A549 (cell line): Measurements from ENCODE around the gene FAM131C. TPM values are rescaled to one million over a fixed set of nuclear protein-coding genes. Genes with fewer than 3 reads are reported as not detected.
"Not testable (repeated sequence)": the region's sequence is repeated elsewhere in the genome, so short reads cannot be mapped to it uniquely, and the experiment has no call there.

Experiments used
- ATAC-seq, 2 experiments: fragments of 200-7000 bp in 1 of 2; fragments of >200 bp in 1 of 2; cut with Nextera tagmentation in 1 of 2; cut with Tn5 transposase in 1 of 2; 3 replicates each; pipeline versions ENCODE4 v1.8.0 to v1.9.1; 2018 to 2020; ENCODE audit warnings: mild to moderate bottlenecking in 1 of 2, moderate library complexity in 1 of 2
- CTCF ChIA-PET: fragments of 300-600 bp; sonication (Branson Sonifier 250); formaldehyde crosslinking; extraction: SDS; loops from one replicate; lab custom pipeline; 2021; ENCODE audit warnings: antibody characterized with exemption, inconsistent platforms; lab: Yijun Ruan, JAX
- POLR2A ChIA-PET: fragments of 350-600 bp; formaldehyde crosslinking; extraction: SDS; loops from one replicate; lab custom pipeline; 2021; ENCODE audit warnings: antibody characterized with exemption, inconsistent platforms; lab: Yijun Ruan, JAX
- DNase-seq, 2 experiments: peaks; one replicate each; pipeline versions ENCODE4 v3.0.0 to v3.0.0-alpha.2; 2011 to 2016; ENCODE audit warnings: low read depth in 1 of 2, low spot score in 1 of 2
- FAIRE-seq: peaks from 2 replicates; lab custom pipeline; 2011; peaks lifted over from hg19 to GRCh38; lab: Jason Lieb, UNC
- H3K27ac ChIP-seq, 2 experiments: fragments of >200 bp; sonication (Bioruptor Twin); formaldehyde crosslinking; 3 replicates each; pipeline ENCODE4 v1.5.1; 2016 to 2017
- H3K4me1 ChIP-seq: fragments of >200 bp; sonication (Bioruptor Twin); formaldehyde crosslinking; 3 replicates; pipeline ENCODE4 v1.6.1; 2016
- H3K4me2 ChIP-seq: fragments of >200 bp; sonication (Bioruptor Twin); formaldehyde crosslinking; 3 replicates; pipeline ENCODE4 v1.6.1; 2016
- H3K4me3 ChIP-seq: fragments of >200 bp; sonication (Bioruptor Twin); formaldehyde crosslinking; 3 replicates; pipeline ENCODE4 v1.5.1; 2016
- H3K9me3 ChIP-seq: fragments of >200 bp; sonication (Bioruptor Twin); formaldehyde crosslinking; 3 replicates; pipeline ENCODE4 v1.6.1; 2016
- BHLHE40 ChIP-seq: IDR thresholded peaks from 2 replicates; pipeline ENCODE4 v1.6.1; 2012; ENCODE audit warnings: low read depth, low read length, inconsistent platforms
- CEBPB ChIP-seq, 2 experiments: fragments of >200 bp in 1 of 2; sonication (Bioruptor Twin) in 1 of 2; formaldehyde crosslinking in 1 of 2; IDR thresholded peaks; 2 replicates each; pipeline ENCODE4 v1.6.1; 2012 to 2016
- CHD2 ChIP-seq: fragments of 150-350 bp; IDR thresholded peaks from 2 replicates; pipeline ENCODE4 v1.6.1; 2014; ENCODE audit warnings: low read length; ENCODE audit not compliant: partially characterized antibody
- CHD4 ChIP-seq: fragments of 200-600 bp; sonication (generic); IDR thresholded peaks from 2 replicates; pipeline ENCODE4 v1.6.1; 2016; ENCODE audit warnings: antibody characterized with exemption, mild to moderate bottlenecking, borderline replicate concordance
- EHF ChIP-seq: fragments of 250-450 bp; sonication (Bioruptor Pico); IDR thresholded peaks from 2 replicates; pipeline ENCODE4 v1.5.0; 2020; ENCODE audit warnings: mild to moderate bottlenecking
- EP300 ChIP-seq, 2 experiments: fragments of >200 bp; sonication (Bioruptor Twin); formaldehyde crosslinking; IDR thresholded peaks; 2 replicates in 1 of 2; 3 replicates in 1 of 2; pipeline ENCODE4 v1.6.1; 2016 to 2017
- ESRRA ChIP-seq: fragments of 150-350 bp; IDR thresholded peaks from 2 replicates; pipeline ENCODE4 v1.6.1; 2014; ENCODE audit warnings: mild to moderate bottlenecking, low read length, borderline replicate concordance
- FOSB ChIP-seq: fragments of 250-450 bp; sonication (Bioruptor Pico); IDR thresholded peaks from 2 replicates; pipeline ENCODE4 v1.5.0; 2020; ENCODE audit warnings: mild to moderate bottlenecking, moderate library complexity
- FOXS1 ChIP-seq: fragments of 250-450 bp; sonication (Bioruptor Pico); IDR thresholded peaks from 2 replicates; pipeline ENCODE4 v1.5.0; 2020; ENCODE audit warnings: mild to moderate bottlenecking, moderate library complexity
- HOXA7 ChIP-seq: fragments of 250-450 bp; sonication (Bioruptor Pico); IDR thresholded peaks from 2 replicates; pipeline ENCODE4 v1.5.0; 2020; ENCODE audit warnings: mild to moderate bottlenecking, moderate library complexity
- HOXB13 ChIP-seq: fragments of 250-450 bp; sonication (Bioruptor Pico); IDR thresholded peaks from 2 replicates; pipeline ENCODE4 v1.5.0; 2020; ENCODE audit warnings: low read depth, mild to moderate bottlenecking, moderate library complexity
- JUNB ChIP-seq: fragments of >200 bp; sonication (Bioruptor Twin); formaldehyde crosslinking; IDR thresholded peaks from 2 replicates; pipeline ENCODE4 v1.6.1; 2016
- MAFK ChIP-seq: fragments of 450-650 bp; IDR thresholded peaks from 2 replicates; pipeline ENCODE4 v1.6.1; 2014; ENCODE audit not compliant: partially characterized antibody
- MYC ChIP-seq: IDR thresholded peaks from 2 replicates; pipeline ENCODE4 v1.6.1; 2012; ENCODE audit warnings: mild to moderate bottlenecking, inconsistent platforms, low read length, improper control_type of control experiment, borderline replicate concordance
- NPAS2 ChIP-seq: fragments of 250-450 bp; sonication (Bioruptor Pico); IDR thresholded peaks from 2 replicates; pipeline ENCODE4 v1.8.0; 2022; ENCODE audit warnings: mild to moderate bottlenecking, moderate library complexity, borderline replicate concordance
- POLR2AphosphoS2 ChIP-seq: conservative IDR thresholded peaks from 2 replicates; pipeline ENCODE4 v1.6.1; 2012; ENCODE audit warnings: low read length, improper control_type of control experiment, inconsistent platforms
- RAD21 ChIP-seq, 2 experiments: fragments of >200 bp in 1 of 2; sonication (Bioruptor Twin) in 1 of 2; formaldehyde crosslinking in 1 of 2; IDR thresholded peaks in 1 of 2; conservative IDR thresholded peaks in 1 of 2; 2 replicates in 1 of 2; 3 replicates in 1 of 2; pipeline ENCODE4 v1.6.1; 2012 to 2018; ENCODE audit warnings: inconsistent platforms in 1 of 2
- RARB ChIP-seq: fragments of 250-450 bp; sonication (Bioruptor Pico); IDR thresholded peaks from 2 replicates; pipeline ENCODE4 v1.8.0; 2021; ENCODE audit warnings: mild to moderate bottlenecking, moderate library complexity
- RNF2 ChIP-seq: fragments of 200-600 bp; sonication (generic); IDR thresholded peaks from 2 replicates; pipeline ENCODE4 v1.6.1; 2016; ENCODE audit warnings: low read depth, mild to moderate bottlenecking, antibody characterized with exemption, moderate library complexity, borderline replicate concordance
- SMC3 ChIP-seq: fragments of >200 bp; sonication (Bioruptor Twin); formaldehyde crosslinking; IDR thresholded peaks from 3 replicates; pipeline ENCODE4 v1.6.1; 2018; ENCODE audit warnings: inconsistent platforms
- TP53 ChIP-seq: fragments of 250-450 bp; sonication (Bioruptor Pico); IDR thresholded peaks from 2 replicates; pipeline ENCODE4 v1.5.0; 2021; ENCODE audit warnings: mild to moderate bottlenecking, moderate library complexity
- WGBS: methylation state at CpG from one replicate; pipeline ENCODE4 v1.1.6; 2017; ENCODE audit errors: missing lambda C conversion rate; 5-methylcytosine and 5-hydroxymethylcytosine counted together
- polyA plus RNA-seq, 4 experiments: library from polyadenylated mRNA; depleted of rRNA in 3 of 4; stranded (reverse); fragments of >200 nt; fragmentation: RNase III in 1 of 4; extraction: RNeasy Plus Mini Kit Qiagen cat#74134 plus additional on column Dnase treatment in 1 of 4; gene quantifications; 2 replicates in 3 of 4; 3 replicates in 1 of 4; pipeline ENCODE4 v1.2.3, GENCODE V29; 2011 to 2017
- TF ChIP-seq, protein P1 (sequence below): fragments of 150-350 bp; IDR thresholded peaks from 2 replicates; pipeline ENCODE4 v1.6.1; 2014; ENCODE audit warnings: low read depth, mild to moderate bottlenecking, low read length
- TF ChIP-seq, protein P2 (sequence below): fragments of >200 bp; sonication (Bioruptor Twin); formaldehyde crosslinking; IDR thresholded peaks from 3 replicates; pipeline ENCODE4 v1.5.1; 2016
- TF ChIP-seq, protein P3 (sequence below): fragments of 250-450 bp; sonication (Bioruptor Pico); IDR thresholded peaks from 2 replicates; pipeline ENCODE4 v1.5.0; 2021; ENCODE audit warnings: mild to moderate bottlenecking, moderate library complexity, borderline replicate concordance
- TF ChIP-seq, protein P4 (sequence below): fragments of >200 bp; sonication (Bioruptor Twin); formaldehyde crosslinking; IDR thresholded peaks from 3 replicates; pipeline ENCODE4 v1.6.1; 2016
- TF ChIP-seq, protein P5 (sequence below): IDR thresholded peaks from 2 replicates; pipeline ENCODE4 v1.6.1; 2012

Gene FAM131C
- polyA plus RNA-seq, 2 of the 4 experiments (the other 2 are of a cell fraction), result 2.3 to 6.7 TPM

DNA sequence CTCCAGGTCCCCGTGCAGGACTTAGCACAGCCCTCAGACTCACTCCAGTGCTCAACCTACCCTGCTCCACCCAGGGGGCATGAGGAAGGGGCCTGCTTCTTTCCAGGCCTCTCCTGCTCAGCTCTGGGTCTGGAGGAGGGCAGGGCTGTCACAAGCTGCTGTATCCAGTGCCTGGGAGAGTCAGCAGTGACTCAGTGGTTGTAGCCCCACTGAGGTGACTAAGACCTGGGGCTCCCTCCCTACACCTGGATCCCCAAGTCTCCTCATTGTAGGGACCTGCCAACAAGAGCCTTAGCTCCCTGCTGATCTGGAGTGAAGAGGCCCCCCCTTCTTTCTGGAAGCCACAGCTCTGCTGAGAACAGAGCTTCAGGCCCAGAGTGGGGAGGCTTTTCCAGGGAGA, 36.1 kb upstream of the FAM131C start:
- POLR2A ChIA-PET, result no interaction called here
- no peak overlapping the region for H3K27ac ChIP-seq
- TF ChIP-seq HOXB13, result no peak
- TF ChIP-seq, protein P1, sequence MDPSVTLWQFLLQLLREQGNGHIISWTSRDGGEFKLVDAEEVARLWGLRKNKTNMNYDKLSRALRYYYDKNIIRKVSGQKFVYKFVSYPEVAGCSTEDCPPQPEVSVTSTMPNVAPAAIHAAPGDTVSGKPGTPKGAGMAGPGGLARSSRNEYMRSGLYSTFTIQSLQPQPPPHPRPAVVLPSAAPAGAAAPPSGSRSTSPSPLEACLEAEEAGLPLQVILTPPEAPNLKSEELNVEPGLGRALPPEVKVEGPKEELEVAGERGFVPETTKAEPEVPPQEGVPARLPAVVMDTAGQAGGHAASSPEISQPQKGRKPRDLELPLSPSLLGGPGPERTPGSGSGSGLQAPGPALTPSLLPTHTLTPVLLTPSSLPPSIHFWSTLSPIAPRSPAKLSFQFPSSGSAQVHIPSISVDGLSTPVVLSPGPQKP, result no peak
- TF ChIP-seq FOSB (CRISPR knock-in tag), result no peak
- no peak for TF ChIP-seq SMC3
- TF ChIP-seq BHLHE40, result no peak
- no peak for TF ChIP-seq JUNB
- TF ChIP-seq, protein P2, sequence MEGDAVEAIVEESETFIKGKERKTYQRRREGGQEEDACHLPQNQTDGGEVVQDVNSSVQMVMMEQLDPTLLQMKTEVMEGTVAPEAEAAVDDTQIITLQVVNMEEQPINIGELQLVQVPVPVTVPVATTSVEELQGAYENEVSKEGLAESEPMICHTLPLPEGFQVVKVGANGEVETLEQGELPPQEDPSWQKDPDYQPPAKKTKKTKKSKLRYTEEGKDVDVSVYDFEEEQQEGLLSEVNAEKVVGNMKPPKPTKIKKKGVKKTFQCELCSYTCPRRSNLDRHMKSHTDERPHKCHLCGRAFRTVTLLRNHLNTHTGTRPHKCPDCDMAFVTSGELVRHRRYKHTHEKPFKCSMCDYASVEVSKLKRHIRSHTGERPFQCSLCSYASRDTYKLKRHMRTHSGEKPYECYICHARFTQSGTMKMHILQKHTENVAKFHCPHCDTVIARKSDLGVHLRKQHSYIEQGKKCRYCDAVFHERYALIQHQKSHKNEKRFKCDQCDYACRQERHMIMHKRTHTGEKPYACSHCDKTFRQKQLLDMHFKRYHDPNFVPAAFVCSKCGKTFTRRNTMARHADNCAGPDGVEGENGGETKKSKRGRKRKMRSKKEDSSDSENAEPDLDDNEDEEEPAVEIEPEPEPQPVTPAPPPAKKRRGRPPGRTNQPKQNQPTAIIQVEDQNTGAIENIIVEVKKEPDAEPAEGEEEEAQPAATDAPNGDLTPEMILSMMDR, result no peak
- TF ChIP-seq, protein P3, sequence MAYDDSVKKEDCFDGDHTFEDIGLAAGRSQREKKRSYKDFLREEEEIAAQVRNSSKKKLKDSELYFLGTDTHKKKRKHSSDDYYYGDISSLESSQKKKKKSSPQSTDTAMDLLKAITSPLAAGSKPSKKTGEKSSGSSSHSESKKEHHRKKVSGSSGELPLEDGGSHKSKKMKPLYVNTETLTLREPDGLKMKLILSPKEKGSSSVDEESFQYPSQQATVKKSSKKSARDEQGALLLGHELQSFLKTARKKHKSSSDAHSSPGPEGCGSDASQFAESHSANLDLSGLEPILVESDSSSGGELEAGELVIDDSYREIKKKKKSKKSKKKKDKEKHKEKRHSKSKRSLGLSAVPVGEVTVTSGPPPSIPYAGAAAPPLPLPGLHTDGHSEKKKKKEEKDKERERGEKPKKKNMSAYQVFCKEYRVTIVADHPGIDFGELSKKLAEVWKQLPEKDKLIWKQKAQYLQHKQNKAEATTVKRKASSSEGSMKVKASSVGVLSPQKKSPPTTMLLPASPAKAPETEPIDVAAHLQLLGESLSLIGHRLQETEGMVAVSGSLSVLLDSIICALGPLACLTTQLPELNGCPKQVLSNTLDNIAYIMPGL (CRISPR knock-in tag), result no peak
- TF ChIP-seq NPAS2 (CRISPR knock-in tag), result no peak
- TF ChIP-seq, protein P4, sequence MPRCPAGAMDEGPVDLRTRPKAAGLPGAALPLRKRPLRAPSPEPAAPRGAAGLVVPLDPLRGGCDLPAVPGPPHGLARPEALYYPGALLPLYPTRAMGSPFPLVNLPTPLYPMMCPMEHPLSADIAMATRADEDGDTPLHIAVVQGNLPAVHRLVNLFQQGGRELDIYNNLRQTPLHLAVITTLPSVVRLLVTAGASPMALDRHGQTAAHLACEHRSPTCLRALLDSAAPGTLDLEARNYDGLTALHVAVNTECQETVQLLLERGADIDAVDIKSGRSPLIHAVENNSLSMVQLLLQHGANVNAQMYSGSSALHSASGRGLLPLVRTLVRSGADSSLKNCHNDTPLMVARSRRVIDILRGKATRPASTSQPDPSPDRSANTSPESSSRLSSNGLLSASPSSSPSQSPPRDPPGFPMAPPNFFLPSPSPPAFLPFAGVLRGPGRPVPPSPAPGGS, result no peak
- TF ChIP-seq, protein P5, sequence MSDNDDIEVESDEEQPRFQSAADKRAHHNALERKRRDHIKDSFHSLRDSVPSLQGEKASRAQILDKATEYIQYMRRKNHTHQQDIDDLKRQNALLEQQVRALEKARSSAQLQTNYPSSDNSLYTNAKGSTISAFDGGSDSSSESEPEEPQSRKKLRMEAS, result no peak
- no peak for TF ChIP-seq HOXA7
- no peak for TF ChIP-seq EHF (CRISPR knock-in tag)
- no peak for ATAC-seq
- H3K4me2 ChIP-seq, result no peak overlapping the region
- CTCF ChIA-PET, result interaction anchor here (0.9 to 4.5 kb wide), 3 partner anchors 27 to 36 kb away, joined by 3 to 37 read pairs (median 15); no protein-coding TSS in a partner anchor
- peaks cover 20% of the 10 kb centered on the region for H3K4me1 ChIP-seq
- no peak for DNase-seq
- no peak for FAIRE-seq
- 0% methylated on average over 1 of the region's 1 CpG for WGBS
- H3K4me3 ChIP-seq, result no peak overlapping the region
- H3K9me3 ChIP-seq, result peaks cover 7% of the 10 kb centered on the region; the same call in 2 of the 3 replicates

DNA sequence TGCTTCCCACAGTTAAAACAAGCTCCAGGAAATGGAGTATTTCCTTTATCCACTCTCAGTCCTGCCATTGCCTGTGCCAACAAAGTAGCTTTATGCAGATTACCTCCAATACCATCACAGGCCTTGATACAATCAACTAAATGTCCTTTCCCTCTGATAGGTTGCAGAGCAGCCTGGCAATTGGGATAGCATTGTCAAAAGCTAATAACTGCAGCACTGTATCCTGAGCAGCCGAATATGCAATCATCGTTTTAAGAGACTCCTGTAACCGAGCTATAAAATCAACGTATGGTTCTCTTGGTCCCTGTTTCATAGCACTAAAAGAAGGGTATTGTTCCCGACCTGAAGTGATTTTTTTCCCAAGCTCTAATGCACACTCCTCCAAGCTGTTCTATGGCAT, 33.6 kb upstream of the FAM131C start:
- ATAC-seq, H3K4me2 ChIP-seq, H3K27ac ChIP-seq, DNase-seq, H3K4me1 ChIP-seq, H3K4me3 ChIP-seq, H3K9me3 ChIP-seq, POLR2A ChIA-PET, FAIRE-seq: not testable (repeated sequence)
- CTCF ChIA-PET, result interaction anchor here (0.5 to 3.5 kb wide), 4 partner anchors 10 to 29 kb away, joined by 3 to 15 read pairs (median 7); no protein-coding TSS in a partner anchor
- WGBS, result 65% methylated on average over 5 of the region's 5 CpGs

DNA sequence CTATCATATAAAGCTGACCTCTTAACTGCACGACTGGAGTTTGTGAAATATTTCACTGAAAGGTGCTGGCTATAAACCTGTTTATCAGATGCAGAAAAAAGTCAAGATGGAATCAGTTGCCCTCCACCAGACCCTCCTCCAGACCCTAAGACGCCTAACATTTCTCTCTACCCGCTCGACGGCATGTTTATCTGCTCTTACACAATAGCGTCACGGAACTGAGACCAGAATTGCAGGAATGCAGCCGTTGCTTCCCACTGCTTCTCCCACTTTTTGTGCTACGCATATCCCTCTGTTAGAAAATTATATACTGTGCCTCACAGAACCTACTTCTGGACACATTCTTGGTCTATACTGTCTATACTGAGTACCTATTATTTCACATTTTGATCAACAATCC, 28.2 kb upstream of the FAM131C start:
- Histone ChIP-seq H3K4me2 (no peak overlapping the region), H3K27ac (no peak overlapping the region), H3K4me3 (no peak overlapping the region), H3K4me1 (0 out of 3 replicates have a peak, but pooled peaks cover 5% of the 10 kb centered on the region), H3K9me3 (no peaks in the 10 kb centered on the region)
- CTCF ChIA-PET, result interaction anchor here (4.1 kb wide), 1 partner anchor 19 kb away, joined by 13 read pairs; no protein-coding TSS in a partner anchor
- no peak for ATAC-seq
- POLR2A ChIA-PET, result no interaction called here
- DNase-seq, result no peak
- no peak for TF ChIP-seq CEBPB (IDR thresholded peaks at IDR 0.05)
- TF ChIP-seq NPAS2 (CRISPR knock-in tag), result no peak
- TF ChIP-seq CHD4, result no peak
- no peak for TF ChIP-seq CHD2
- TF ChIP-seq HOXB13, result no peak
- no peak for TF ChIP-seq MAFK
- TF ChIP-seq SMC3, result no peak
- no peak for TF ChIP-seq EP300 (IDR thresholded peaks at IDR 0.05)
- no peak for TF ChIP-seq MYC
- TF ChIP-seq ESRRA, result no peak
- TF ChIP-seq RARB (CRISPR knock-in tag), result no peak
- TF ChIP-seq HOXA7, result no peak
- no peak for TF ChIP-seq TP53 (CRISPR knock-in tag)
- no peak for TF ChIP-seq RNF2
- no peak for TF ChIP-seq FOXS1 (CRISPR knock-in tag)
- TF ChIP-seq EHF (CRISPR knock-in tag), result no peak
- TF ChIP-seq RAD21 (conservative IDR thresholded peaks at IDR 0.05 in 1 of 2, IDR thresholded peaks at IDR 0.05 in 1 of 2), result no peak
- TF ChIP-seq POLR2AphosphoS2, result no peak
- 68% methylated on average over 9 of the region's 9 CpGs for WGBS
- no peak for FAIRE-seq
